Measurements from ENCODE around the gene KCNA10. TPM values are rescaled to one million over a fixed set of nuclear protein-coding genes. Genes with fewer than 3 reads are reported as not detected.

Gene KCNA10
- total RNA-seq, 1 experiment from 2014 or later = not detected

GRCh38 chr1:110485725-110486124, 33.2 kb downstream of the KCNA10 start:
- H3K4me2 ChIP-seq (ENCODE audit: low read length) = no peak overlapping the region
- ChIA-PET RAD21 (ENCODE audit: low non-redundant PET in 1 of 2, low total read pairs in 2 of 2, uncharacterized antibody in 2 of 2, unreplicated experiment in 2 of 2) (no interaction called here), POLR2A (no interaction called here), CTCF (interaction anchor here (1.6 to 1.8 kb wide), 2 partner anchors 10 kb away, joined by 5 to 7 read pairs; no protein-coding TSS in a partner anchor)
- no peak overlapping the region for H2AFZ ChIP-seq (ENCODE audit: low read depth, low read length, poor library complexity, severe bottlenecking)
- no peak overlapping the region for H3K9ac ChIP-seq (ENCODE audit: low read length)
- no peaks in the 10 kb centered on the region for H3K9me3 ChIP-seq (ENCODE audit: control insufficient read depth in 1 of 2, insufficient read depth in 1 of 2, low read depth in 1 of 2, low read length in 2 of 2)
- no peaks in the 10 kb centered on the region; a peak in 1 of 4 replicates for H3K4me1 ChIP-seq (ENCODE audit: control insufficient read depth in 1 of 2, insufficient read depth in 2 of 2, low read length in 2 of 2)
- no peaks in the 10 kb centered on the region for H3K27me3 ChIP-seq (ENCODE audit: insufficient read depth, low read length)
- H3K4me3 ChIP-seq (replicated peaks in 1 of 2; ENCODE audit: low read depth in 1 of 2, low read length in 2 of 2) = no peak overlapping the region
- no peaks in the 10 kb centered on the region for H4K20me1 ChIP-seq (ENCODE audit: insufficient read depth)
- H3K9me2 ChIP-seq (ENCODE audit: insufficient read depth) = no peaks in the 10 kb centered on the region
- no peaks in the 10 kb centered on the region for H3K36me3 ChIP-seq (ENCODE audit: control insufficient read depth in 1 of 2, insufficient read depth in 2 of 2, low read length in 2 of 2)
- intact Hi-C loops (cut with micrococcal nuclease) = no loop called here
- ATAC-seq (no peak), DNase-seq (ENCODE audit: low read depth, low spot score) (no peak)
- no TSS peak for BruUV-seq (replicated peaks)
- TF ChIP-seq POLR2AphosphoS5 (IDR thresholded peaks at IDR 0.05; ENCODE audit: low read depth, low read length) (no peak), CBX3 (IDR thresholded peaks at IDR 0.05; ENCODE audit: low read depth) (no peak)
- H3K79me2 ChIP-seq (ENCODE audit: insufficient read depth, low read length) = no peaks in the 10 kb centered on the region
- no peak overlapping the region for H3K27ac ChIP-seq (ENCODE audit: low read depth, low read length)

GRCh38 chr1:110484801-110485200, 34.2 kb downstream of the KCNA10 start:
- Histone ChIP-seq H3K9me2 (ENCODE audit: insufficient read depth) (no peaks in the 10 kb centered on the region), H3K79me2 (ENCODE audit: insufficient read depth, low read length) (no peaks in the 10 kb centered on the region), H3K36me3 (ENCODE audit: control insufficient read depth in 1 of 2, insufficient read depth in 2 of 2, low read length in 2 of 2) (no peaks in the 10 kb centered on the region), H2AFZ (ENCODE audit: low read depth, low read length, poor library complexity, severe bottlenecking) (no peak overlapping the region), H3K4me2 (ENCODE audit: low read length) (no peak overlapping the region), H3K27me3 (ENCODE audit: insufficient read depth, low read length) (no peaks in the 10 kb centered on the region), H3K9ac (ENCODE audit: low read length) (no peak overlapping the region), H3K9me3 (ENCODE audit: control insufficient read depth in 1 of 2, insufficient read depth in 1 of 2, low read depth in 1 of 2, low read length in 2 of 2) (no peaks in the 10 kb centered on the region), H3K4me3 (replicated peaks in 1 of 2; ENCODE audit: low read depth in 1 of 2, low read length in 2 of 2) (no peak overlapping the region), H3K4me1 (ENCODE audit: control insufficient read depth in 1 of 2, insufficient read depth in 2 of 2, low read length in 2 of 2) (no peaks in the 10 kb centered on the region; a peak in 1 of 4 replicates), H4K20me1 (ENCODE audit: insufficient read depth) (no peaks in the 10 kb centered on the region), H3K27ac (ENCODE audit: low read depth, low read length) (no peak overlapping the region)
- ChIA-PET RAD21 (ENCODE audit: low non-redundant PET in 1 of 2, low total read pairs in 2 of 2, uncharacterized antibody in 2 of 2, unreplicated experiment in 2 of 2) (no interaction called here), POLR2A (no interaction called here), CTCF (interaction anchor here (1.6 kb wide), 1 partner anchor 11 kb away, joined by 5 read pairs; no protein-coding TSS in a partner anchor)
- intact Hi-C loops (cut with micrococcal nuclease) = no loop called here
- BruUV-seq (replicated peaks) = no TSS peak
- no peak for ATAC-seq
- DNase-seq (ENCODE audit: low read depth, low spot score) = no peak
- TF ChIP-seq FOSL1 (IDR thresholded peaks at IDR 0.05; ENCODE audit: low read depth) = no peak
- TF ChIP-seq JUND (IDR thresholded peaks at IDR 0.05) = no peak
- no peak for TF ChIP-seq SRF (IDR thresholded peaks at IDR 0.05; ENCODE audit: low read depth)
- TF ChIP-seq SIN3A (IDR thresholded peaks at IDR 0.05; ENCODE audit: low read depth) = no peak
- no peak for TF ChIP-seq YY1 (IDR thresholded peaks at IDR 0.05; ENCODE audit: extremely low read depth, insufficient replicate concordance, low read depth, low read length)
- no peak for TF ChIP-seq EZH2phosphoT487 (IDR thresholded peaks at IDR 0.05; ENCODE audit: borderline replicate concordance)
- TF ChIP-seq CTCF (IDR thresholded peaks at IDR 0.05 in 2 of 3, conservative IDR thresholded peaks at IDR 0.05 in 1 of 3; ENCODE audit: borderline replicate concordance in 1 of 3, insufficient read depth in 1 of 3, low read depth in 2 of 3, low read length in 2 of 3) = no peak
- no peak for TF ChIP-seq CBX3 (IDR thresholded peaks at IDR 0.05; ENCODE audit: low read depth)
- TF ChIP-seq RAD21 (IDR thresholded peaks at IDR 0.05; ENCODE audit: low read depth) = no peak
- TF ChIP-seq POLR2A (IDR thresholded peaks at IDR 0.05; ENCODE audit: borderline replicate concordance, extremely low read depth, insufficient read depth, insufficient read length) = no peak
- no peak for TF ChIP-seq ZFX (IDR thresholded peaks at IDR 0.05)
- no peak for TF ChIP-seq TCF7L2 (IDR thresholded peaks at IDR 0.05; ENCODE audit: borderline replicate concordance, extremely low read depth, insufficient read depth, insufficient read length)
- no peak for TF ChIP-seq ELF1 (IDR thresholded peaks at IDR 0.05; ENCODE audit: borderline replicate concordance, low read depth)
- TF ChIP-seq ATF3 (IDR thresholded peaks at IDR 0.05) = no peak
- no peak for TF ChIP-seq SP1 (IDR thresholded peaks at IDR 0.05; ENCODE audit: low read depth)
- TF ChIP-seq REST (IDR thresholded peaks at IDR 0.05; ENCODE audit: low read depth) = no peak
